GM12875 (cell line): Measurements from ENCODE around the gene SLC2A6.

Experiments used
- H3K4me3 ChIP-seq: one replicate; pipeline ENCODE4 v1.5.1; 2011; ENCODE audit warnings: low read depth, low read length, control low read depth
- TF ChIP-seq, protein P1 (sequence below): IDR thresholded peaks from 2 replicates; pipeline ENCODE4 v1.5.1; 2011; ENCODE audit warnings: low read depth, mild to moderate bottlenecking, control low read depth, inconsistent platforms, low read length, moderate library complexity, borderline replicate concordance; ENCODE audit not compliant: insufficient read depth

Gene SLC2A6

DNA sequence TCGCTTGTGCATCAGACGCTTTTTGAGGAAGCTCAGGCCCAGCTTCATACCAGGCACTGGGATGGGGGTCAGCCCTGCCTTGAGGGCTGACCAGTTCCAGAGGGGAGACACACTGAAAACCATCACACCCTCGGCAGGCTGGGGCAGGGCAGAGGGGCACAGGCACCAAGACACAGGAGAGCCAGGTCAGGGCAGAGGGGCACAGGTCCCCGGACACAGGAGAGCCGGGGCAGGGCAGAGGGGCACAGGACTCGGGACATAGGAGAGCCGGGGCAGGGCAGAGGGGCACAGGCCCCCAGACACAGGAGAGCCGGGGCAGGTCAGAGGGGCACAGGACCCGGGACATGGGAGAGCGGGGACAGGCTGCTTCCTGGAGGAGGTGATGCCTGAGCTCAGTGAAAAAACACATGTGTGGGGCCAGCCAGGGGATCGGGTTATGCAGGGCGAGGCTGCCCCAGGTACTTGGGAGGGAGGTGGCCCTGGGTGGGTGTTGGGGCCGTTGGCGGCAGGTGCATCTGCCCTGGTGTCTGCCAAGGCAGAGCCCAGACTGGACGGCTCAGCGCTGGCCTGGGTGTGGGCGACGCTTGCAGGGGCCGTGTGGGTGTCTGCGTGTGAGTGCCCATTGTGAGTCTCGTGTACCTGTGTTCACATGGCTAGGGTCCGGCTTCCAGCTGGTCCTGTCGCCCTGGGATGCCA is 15.1 kb upstream of the SLC2A6 start:
- TF ChIP-seq, protein P1, sequence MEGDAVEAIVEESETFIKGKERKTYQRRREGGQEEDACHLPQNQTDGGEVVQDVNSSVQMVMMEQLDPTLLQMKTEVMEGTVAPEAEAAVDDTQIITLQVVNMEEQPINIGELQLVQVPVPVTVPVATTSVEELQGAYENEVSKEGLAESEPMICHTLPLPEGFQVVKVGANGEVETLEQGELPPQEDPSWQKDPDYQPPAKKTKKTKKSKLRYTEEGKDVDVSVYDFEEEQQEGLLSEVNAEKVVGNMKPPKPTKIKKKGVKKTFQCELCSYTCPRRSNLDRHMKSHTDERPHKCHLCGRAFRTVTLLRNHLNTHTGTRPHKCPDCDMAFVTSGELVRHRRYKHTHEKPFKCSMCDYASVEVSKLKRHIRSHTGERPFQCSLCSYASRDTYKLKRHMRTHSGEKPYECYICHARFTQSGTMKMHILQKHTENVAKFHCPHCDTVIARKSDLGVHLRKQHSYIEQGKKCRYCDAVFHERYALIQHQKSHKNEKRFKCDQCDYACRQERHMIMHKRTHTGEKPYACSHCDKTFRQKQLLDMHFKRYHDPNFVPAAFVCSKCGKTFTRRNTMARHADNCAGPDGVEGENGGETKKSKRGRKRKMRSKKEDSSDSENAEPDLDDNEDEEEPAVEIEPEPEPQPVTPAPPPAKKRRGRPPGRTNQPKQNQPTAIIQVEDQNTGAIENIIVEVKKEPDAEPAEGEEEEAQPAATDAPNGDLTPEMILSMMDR: no peak
- H3K4me3 ChIP-seq: no peak overlapping the region

DNA sequence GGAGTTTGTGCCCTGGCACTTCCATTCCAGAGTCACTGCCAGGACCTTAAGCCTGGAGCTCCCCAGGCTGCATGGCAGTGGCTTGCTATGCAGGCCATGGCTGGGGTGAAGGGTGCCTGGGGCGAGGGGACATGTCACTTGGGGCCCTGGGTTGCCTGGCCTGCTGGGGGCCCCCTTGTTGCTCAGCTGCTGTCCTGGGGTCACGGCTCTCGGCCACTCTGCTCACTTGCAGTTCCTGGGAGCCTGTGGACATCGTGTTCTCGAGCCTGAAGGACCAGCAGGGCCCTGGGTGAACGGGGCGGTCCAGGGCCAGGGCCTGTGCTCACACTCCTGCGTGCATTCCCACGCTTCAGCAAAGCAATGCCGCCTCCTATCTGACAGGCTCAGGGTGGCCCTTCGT is 14.5 kb upstream of the SLC2A6 start:
- TF ChIP-seq, protein P1: no peak
- H3K4me3 ChIP-seq: no peak overlapping the region

DNA sequence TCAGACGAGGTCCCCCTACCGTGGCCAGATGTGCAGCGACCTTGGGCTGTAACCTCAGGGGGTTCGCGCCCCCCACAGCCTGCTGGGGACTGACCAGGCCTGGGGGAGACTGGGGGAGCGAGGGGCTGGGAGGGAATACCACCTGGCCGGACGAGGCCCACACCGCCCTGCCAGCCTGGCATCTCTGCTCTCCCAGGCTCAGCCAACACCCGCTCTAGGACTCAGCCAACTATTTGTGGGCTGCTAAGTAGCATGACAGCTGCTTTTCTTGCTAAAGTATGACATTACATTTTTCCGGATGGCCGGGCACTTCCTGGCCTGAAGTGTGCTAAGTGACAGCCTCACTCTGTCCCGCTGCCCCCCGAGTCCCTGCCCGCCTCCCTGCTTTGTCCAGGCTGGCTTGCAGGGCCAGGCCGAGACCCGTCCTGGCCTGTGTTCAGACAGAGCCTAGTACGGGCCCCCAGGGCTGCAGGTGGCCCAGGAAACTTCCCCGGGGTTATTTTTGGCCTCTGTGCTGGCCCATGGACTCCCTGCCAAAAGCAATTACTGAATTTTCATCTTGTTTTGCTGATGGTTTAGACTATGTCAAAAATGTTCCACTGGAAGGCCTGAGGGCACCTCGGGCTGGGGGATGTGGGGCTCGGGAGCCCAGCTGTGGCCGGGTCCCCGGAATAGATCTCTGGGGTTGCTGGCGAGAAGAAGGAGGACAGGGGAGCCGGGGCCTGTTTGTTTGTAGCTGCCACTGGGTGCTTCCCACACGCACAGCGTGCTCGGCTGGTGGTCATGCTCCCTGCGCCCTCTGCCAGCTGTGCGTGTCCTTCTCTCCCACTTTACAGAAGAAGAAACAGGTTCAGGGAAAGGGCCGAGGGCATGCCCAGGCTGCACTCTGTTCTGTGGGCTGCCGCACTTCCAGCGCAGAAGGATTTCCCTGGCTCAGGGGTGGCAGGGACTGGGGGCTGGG is 13.4 kb upstream of the SLC2A6 start:
- TF ChIP-seq, protein P1: no peak
- no peak overlapping the region for H3K4me3 ChIP-seq

DNA sequence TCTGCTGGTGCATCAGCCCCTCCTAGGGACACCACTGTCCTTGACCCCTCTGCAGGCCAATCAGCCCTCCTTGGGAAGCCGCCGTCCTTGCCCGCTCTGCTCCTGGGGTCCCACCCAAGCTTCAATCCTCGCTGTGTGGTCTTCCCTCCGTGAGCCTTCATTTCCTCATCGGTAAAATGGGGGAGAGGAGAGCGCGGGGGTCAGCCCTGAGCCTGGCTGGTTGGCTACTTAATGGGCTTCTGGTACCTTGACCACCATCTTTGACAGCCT is 12.7 kb upstream of the SLC2A6 start:
- no peak overlapping the region for H3K4me3 ChIP-seq
- TF ChIP-seq, protein P1: no peak

DNA sequence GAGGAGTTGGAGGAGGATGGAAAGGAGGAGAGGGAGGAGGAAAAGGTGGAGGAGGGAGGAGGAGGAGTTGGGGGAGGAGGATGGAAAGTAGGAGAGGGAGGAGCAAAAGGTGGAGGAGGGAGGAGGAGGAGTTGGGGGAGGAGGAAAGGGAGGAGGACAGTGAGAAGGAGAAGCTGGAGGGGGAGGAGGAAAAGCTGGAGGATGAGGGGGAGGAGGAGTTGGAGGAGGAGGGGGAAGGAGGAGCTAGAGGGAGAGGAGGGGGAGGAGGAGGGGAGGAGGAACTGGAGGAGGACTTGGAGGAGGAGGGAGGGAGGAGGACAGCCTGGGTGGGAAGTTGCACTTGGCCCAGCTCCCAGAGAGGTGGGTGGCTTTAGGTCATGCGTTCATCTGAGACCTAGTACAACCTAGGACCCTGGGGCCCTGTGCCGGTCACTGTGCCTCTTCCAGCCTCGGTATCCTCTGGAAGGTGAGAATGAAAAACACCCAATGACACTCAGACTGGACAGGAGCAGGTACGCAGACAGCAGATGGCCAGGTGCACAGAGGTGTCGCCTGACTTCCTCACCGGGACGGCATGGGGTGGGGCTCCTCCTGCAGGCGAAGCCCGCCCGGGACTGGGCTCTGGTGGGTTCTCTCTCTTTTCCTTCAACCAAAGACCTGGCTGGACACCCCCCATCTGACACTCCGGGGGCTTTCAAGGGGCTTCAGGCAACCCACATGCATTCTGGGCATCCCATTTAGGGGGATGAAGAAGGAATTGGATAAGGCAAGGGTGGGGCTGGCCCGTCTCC is 12.2 kb upstream of the SLC2A6 start:
- TF ChIP-seq, protein P1: no peak
- no peak overlapping the region for H3K4me3 ChIP-seq

DNA sequence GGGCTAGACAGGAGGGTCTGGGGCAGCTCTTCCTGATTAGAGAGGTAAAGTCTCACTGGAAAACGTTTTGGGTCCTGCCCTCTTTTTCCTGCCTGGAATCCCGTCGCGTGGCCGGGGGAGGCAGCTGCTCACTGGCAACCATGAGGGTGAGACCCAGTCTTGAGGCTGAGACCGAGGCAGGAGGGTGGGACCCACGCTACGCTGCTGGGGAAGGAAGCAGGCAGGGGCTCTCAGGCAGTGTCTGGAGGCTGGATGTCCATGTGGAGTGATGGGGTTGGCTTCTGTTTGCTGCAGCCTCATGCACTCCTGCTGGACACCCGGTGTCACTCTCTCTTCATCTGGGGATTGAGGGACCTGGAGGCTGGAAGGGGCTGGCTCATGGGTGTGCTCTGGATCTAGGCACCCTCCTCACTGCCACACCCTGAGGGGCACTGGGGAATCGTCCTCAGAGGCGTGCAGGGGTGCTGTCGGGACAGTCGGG is 11.3 kb upstream of the SLC2A6 start:
- H3K4me3 ChIP-seq: no peak overlapping the region
- TF ChIP-seq, protein P1: no peak
